ENCODE data around the gene ADAMTS4.

Gene ADAMTS4

GRCh38 chr1:161199506-161200139 lies 769 bp upstream of the ADAMTS4 start:
- no peak for DNase-seq (ENCODE audit: low read depth)
- H3K4me3 ChIP-seq (ENCODE audit: low read depth, low read length) = no peak overlapping the region
- TF ChIP-seq CTCF (IDR thresholded peaks at IDR 0.05; ENCODE audit: control insufficient read depth, extremely low read depth, insufficient read depth) = no peak

GRCh38 chr1:161198194-161198896 lies 509 bp downstream of the ADAMTS4 start:
- H3K4me3 ChIP-seq (ENCODE audit: low read depth, low read length) = no peak overlapping the region

GRCh38 chr1:161197560-161198193 lies 1.2 kb downstream of the ADAMTS4 start:
- no peak for TF ChIP-seq CTCF (IDR thresholded peaks at IDR 0.05; ENCODE audit: control insufficient read depth, extremely low read depth, insufficient read depth)
- no peak overlapping the region for H3K4me3 ChIP-seq (ENCODE audit: low read depth, low read length)
- DNase-seq (ENCODE audit: low read depth) = no peak

More at GRCh38 chr1:161198194-161198896, 509 bp downstream of the ADAMTS4 start:
- no peak for TF ChIP-seq CTCF (IDR thresholded peaks at IDR 0.05; ENCODE audit: control insufficient read depth, extremely low read depth, insufficient read depth)
- DNase-seq (ENCODE audit: low read depth) = no peak

GRCh38 chr1:161196521-161197451 lies 2.1 kb downstream of the ADAMTS4 start:
- H3K4me3 ChIP-seq (ENCODE audit: low read depth, low read length) = no peak overlapping the region
- no peak for DNase-seq (ENCODE audit: low read depth)
- no peak for TF ChIP-seq CTCF (IDR thresholded peaks at IDR 0.05; ENCODE audit: control insufficient read depth, extremely low read depth, insufficient read depth)

GRCh38 chr1:161196111-161196510 lies 2.7 kb downstream of the ADAMTS4 start:
- TF ChIP-seq CTCF (IDR thresholded peaks at IDR 0.05; ENCODE audit: control insufficient read depth, extremely low read depth, insufficient read depth) = no peak
- no peak overlapping the region for H3K4me3 ChIP-seq (ENCODE audit: low read depth, low read length)
- no peak for DNase-seq (ENCODE audit: low read depth)

GRCh38 chr1:161195171-161195570 lies 3.7 kb downstream of the ADAMTS4 start:
- no peak overlapping the region for H3K4me3 ChIP-seq (ENCODE audit: low read depth, low read length)
- DNase-seq (ENCODE audit: low read depth) = no peak
- no peak for TF ChIP-seq CTCF (IDR thresholded peaks at IDR 0.05; ENCODE audit: control insufficient read depth, extremely low read depth, insufficient read depth)

Data from LNCaP clone FGC (cell line).